ENCODE data around the gene ARHGAP21. TPM values are rescaled to one million over a fixed set of nuclear protein-coding genes. Genes with fewer than 3 reads are reported as not detected.
"Not testable (repeated sequence)": the region's sequence is repeated elsewhere in the genome, so short reads cannot be mapped to it uniquely, and the experiment has no call there.

The ARHGAP21 gene
- 100 to 1,000 TPM in 1 of 4 donors, 10 to 100 TPM in 3; 83.2 to 118 (median 86.3) TPM for total RNA-seq

GRCh38 chr10:24723788-24724380 lies at the start of gene ARHGAP21:
ARHGAP21 (minus strand) TSS chr10:24723887; CDS start chr10:24721899, 1,988 bp downstream.
- TF ChIP-seq POLR2A (IDR thresholded peaks at IDR 0.05) = peak in 1 of 2 donors; percentile 70
- peak in 1 of 6 experiments; percentile 7 for TF ChIP-seq CTCF (IDR thresholded peaks at IDR 0.05)
- Histone ChIP-seq H3K4me3 (replicated peaks in 1 of 3) (peak within 1 kb of the TSS; percentile 43 to 77 (median 73)), H3K4me1 (peaks cover 16 to 28% of the 10 kb centered on the region in 2 donors), H3K36me3 (no peaks in the 10 kb centered on the region), H3K9me3 (no peaks in the 10 kb centered on the region), H3K27me3 (no peaks in the 10 kb centered on the region), H3K27ac (peak within 1 kb of the TSS; percentile 93 to 98 (median 96))
- DNase-seq = peak; percentile 66 to 70
- WGBS, 2 donors = 0 to 2% methylated on average over 11 to 32 of the region's 46 CpGs
- intact Hi-C loops (cut with DNase I) = loop anchor here (10.0 kb wide), 1 partner anchor 79 kb away; no protein-coding TSS in a partner anchor

GRCh38 chr10:24771943-24772694 lies 48.4 kb upstream of the ARHGAP21 start:
- Histone ChIP-seq H3K4me1 (no peaks in the 10 kb centered on the region), H3K36me3 (no peaks in the 10 kb centered on the region), H3K4me3 (replicated peaks in 1 of 3) (no peak overlapping the region), H3K27ac (no peak overlapping the region), H3K9me3 (no peaks in the 10 kb centered on the region), H3K27me3 (no peaks in the 10 kb centered on the region)
- no peak for DNase-seq
- WGBS, 2 donors = 83 to 91% methylated on average over 1 of the region's 1 CpG
- no peak for TF ChIP-seq POLR2A (IDR thresholded peaks at IDR 0.05)
- no peak for TF ChIP-seq CTCF (IDR thresholded peaks at IDR 0.05)
- intact Hi-C loops (cut with DNase I) = no loop called here

- 22 to 29% methylated on average over 1 of the region's 1 CpG for WGBS, 2 donors
- H3K27me3 ChIP-seq; H3K36me3 ChIP-seq; H3K9me3 ChIP-seq; intact Hi-C loops (cut with DNase I); H3K4me1 ChIP-seq; H3K4me3 ChIP-seq (replicated peaks in 1 of 3); DNase-seq; H3K27ac ChIP-seq: not testable (repeated sequence)
Observed at GRCh38 chr10:24764991-24765390, 41.3 kb upstream of the ARHGAP21 start.

- no peak overlapping the region for H3K4me3 ChIP-seq (replicated peaks in 1 of 3)
- TF ChIP-seq POLR2A (IDR thresholded peaks at IDR 0.05) (no peak), CTCF (IDR thresholded peaks at IDR 0.05) (no peak)
- H3K36me3 ChIP-seq = no peaks in the 10 kb centered on the region
- H3K4me1 ChIP-seq = no peaks in the 10 kb centered on the region
- no peak overlapping the region for H3K27ac ChIP-seq
- intact Hi-C loops (cut with DNase I) = no loop called here
- 38 to 42% methylated on average over 2 of the region's 2 CpGs for WGBS, 2 donors
- DNase-seq = no peak
- H3K9me3 ChIP-seq = no peaks in the 10 kb centered on the region
- no peaks in the 10 kb centered on the region for H3K27me3 ChIP-seq
Observed at GRCh38 chr10:24762966-24763623, 39.4 kb upstream of the ARHGAP21 start.

- Histone ChIP-seq H3K4me3 (replicated peaks in 1 of 3) (no peak overlapping the region), H3K27ac (no peak overlapping the region), H3K9me3 (no peaks in the 10 kb centered on the region), H3K36me3 (no peaks in the 10 kb centered on the region), H3K27me3 (no peaks in the 10 kb centered on the region), H3K4me1 (no peaks in the 10 kb centered on the region)
- TF ChIP-seq POLR2A (IDR thresholded peaks at IDR 0.05) (no peak), CTCF (IDR thresholded peaks at IDR 0.05) (no peak)
- intact Hi-C loops (cut with DNase I) = no loop called here
- 80 to 83% methylated on average over 8 of the region's 8 CpGs for WGBS, 2 donors
- DNase-seq = no peak
Observed at GRCh38 chr10:24762161-24762924, 38.7 kb upstream of the ARHGAP21 start.

Data from thyroid gland (tissue), 4 donors.